KG1 (cell line): ENCODE measurements around the gene CPEB4.

Experiments used
- DNase-seq: peaks from one replicate; lab custom pipeline; 2025; lab: John Stamatoyannopoulos, UW

CPEB4 gene

DNA sequence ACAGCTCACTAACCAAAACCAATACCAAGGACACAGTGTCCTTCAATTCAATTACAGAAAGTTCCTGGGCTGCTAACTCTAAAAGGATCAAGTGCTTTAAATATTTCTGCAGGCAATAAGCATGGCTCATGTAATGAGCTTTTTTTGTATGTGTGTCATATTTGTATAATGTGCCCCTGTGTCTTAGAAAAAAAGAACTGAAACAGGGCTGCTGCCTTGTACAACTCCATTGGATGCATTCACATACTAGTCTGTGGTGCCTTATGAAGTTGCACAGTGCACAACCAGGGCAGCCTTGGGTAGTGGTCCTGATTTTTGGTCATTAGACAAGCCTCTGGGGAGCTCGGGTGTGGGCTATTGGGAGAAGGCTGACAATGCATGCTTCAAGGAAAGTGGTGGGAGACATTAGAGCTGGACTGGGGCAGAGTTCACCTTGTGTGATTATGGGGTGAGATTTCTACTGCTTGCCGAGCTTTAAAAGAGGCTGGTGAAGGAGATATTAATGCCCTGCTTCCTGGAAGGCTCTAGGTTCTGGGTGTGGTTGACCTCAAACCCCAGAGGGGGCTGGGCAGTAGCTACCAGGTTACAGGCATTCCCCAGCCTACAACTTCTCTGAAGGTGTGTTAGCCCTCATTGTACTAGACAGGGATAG, 3.6 kb upstream of the CPEB4 start:
- DNase-seq = no peak

DNA sequence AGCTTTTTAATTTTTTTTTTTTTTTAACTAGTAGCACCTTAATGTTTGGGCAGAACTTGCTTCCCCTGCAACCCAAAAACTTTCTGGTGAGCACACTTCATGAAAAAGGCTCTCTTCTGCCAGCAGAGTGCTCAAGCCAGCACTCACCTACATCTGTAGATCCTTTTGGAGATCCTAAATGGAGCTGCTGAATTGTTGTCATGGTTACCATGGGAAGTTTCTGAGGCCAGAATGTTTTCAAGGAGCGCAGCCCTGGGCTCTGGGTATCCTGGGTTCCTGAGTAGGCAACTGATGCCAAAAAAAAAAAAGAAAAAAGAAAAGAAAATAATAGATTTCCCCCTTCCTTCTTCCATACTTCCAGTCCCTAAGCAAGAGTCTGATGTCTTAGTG, 3.1 kb upstream of the CPEB4 start:
- DNase-seq = no peak

DNA sequence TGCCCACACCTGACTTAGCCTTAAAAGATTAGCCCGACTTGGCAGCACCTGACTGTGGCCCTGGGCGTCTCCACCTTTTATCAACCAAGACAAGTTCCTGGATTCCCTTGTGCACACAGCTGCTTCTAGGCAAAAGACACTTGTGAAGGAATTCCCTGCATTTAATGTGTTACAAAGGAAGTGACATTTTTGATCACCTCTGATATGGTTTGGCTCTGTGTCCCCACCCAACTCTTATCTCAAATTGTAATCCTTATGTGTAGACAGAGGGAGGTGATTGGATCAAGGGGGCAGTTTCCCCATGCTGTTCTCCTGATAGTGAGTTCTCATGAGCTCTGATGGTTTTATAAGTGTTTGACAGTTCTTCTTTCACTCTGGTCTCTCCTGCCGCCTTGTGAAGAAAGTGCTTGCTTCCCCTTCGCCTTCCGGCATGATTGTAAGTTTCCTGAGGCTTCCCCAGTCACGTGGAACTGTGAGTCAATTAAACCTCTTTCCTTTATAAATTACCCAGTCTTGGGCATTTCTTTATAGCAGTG, 2.6 kb upstream of the CPEB4 start:
- DNase-seq = no peak

DNA sequence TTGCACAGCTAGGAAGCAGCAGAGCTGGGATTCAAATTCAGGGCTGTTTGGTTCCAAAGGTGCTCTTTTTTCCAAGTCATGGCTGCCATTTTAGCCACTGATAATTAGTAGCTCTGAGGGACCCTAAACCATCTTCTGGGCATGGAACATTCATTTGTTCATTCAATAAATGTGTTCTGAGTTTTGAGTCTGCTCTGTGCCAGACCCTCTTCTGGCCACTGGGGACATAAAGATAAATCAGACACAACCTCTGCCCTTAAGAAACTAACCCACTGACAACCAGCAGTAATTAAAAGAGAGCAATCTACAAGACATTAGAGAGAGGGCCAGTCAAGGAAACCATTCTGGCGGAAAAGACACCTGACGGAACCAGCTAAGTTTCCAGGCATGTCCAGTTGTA, 2.0 kb upstream of the CPEB4 start:
- DNase-seq = no peak

DNA sequence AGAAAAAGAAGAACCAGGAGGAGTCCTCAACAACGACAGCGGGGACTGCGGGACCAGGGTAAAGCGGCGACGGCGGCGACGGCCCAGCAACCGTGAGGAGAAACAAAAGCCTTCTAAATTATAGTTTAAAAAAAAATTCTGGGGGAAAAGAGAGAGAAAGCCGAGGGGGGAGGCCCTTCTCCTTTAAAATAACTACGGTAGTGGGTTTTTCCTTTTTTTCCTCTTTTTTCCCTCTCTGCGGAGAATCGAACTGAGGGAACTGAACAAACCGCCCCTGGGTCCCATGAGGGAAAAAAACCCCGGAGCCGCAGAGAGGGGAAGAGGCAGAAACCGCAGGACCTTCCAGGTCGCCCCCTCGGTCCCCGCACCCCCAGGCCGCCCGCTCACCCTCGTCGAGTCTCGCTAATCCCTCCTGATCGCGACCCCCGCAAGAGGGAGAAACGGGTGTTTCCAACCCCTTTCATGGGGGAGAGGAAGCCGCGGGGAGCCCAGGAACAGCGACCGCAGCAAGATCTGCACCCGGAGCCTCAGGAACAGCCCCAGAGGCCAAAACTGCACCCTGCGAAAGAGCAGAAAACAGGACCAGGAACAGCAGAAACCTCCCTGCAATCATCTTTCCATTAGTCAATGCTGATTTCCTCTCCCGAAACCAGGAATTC, 453 bp downstream of the CPEB4 start:
- DNase-seq = no peak

DNA sequence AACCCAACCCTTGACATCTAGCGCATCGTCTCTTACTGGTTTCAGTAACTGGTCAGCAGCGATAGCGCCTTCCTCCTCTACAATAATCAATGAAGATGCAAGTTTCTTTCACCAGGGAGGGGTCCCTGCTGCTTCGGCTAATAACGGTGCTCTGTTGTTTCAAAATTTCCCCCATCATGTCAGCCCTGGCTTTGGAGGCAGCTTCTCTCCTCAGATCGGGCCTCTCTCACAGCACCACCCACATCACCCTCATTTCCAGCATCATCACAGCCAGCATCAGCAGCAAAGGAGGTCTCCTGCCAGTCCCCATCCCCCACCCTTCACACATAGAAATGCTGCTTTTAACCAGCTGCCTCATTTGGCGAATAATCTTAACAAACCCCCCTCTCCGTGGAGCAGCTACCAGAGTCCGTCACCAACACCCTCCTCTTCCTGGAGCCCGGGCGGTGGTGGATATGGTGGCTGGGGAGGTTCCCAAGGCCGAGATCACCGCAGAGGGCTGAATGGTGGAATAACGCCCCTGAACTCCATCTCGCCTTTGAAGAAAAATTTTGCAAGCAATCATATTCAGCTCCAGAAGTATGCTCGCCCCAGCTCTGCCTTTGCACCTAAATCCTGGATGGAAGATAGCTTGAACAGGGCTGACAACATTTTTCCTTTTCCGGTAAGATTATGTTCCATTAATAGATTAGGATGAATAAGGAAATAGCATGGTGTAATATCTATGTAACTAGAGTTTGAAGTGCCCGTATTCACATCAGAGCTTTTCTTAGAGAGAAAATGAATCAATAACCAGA, 2.2 kb downstream of the CPEB4 start:
- DNase-seq = no peak

DNA sequence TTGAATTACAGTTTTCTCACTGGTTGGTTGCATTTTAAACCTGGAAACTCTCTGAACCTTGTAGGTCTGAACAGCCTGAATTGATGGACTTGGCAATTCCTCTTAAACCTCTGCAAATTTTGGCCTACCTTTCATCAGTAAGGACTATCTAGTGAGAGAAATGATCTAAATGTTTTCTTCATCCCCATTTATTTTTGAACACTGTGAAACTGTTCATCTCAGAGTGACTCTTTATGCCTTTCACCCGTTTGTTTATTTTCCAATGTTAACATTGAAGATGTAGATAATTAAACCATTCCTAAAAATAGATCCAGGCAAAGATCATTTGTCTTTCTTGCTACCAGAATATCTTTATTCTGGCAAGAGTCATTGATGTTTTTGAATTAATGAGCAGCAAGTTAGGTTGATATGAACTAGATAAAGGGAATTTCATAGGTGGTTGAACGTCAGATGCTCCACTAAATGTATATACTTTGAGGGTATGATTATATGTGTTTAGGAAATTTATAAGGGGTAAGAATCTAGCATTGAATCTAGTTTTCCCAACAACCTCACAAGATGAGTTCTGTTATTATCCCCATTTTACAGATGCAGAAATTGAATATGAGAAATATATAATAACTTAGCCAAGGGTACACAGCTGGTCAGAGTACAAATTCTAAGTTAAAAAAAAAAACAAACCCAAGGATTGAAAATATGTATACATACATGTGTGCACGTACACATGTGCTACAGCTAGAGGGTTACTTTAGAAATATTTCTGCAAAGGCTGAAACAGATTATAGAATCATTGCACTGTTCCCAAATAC, 3.4 kb downstream of the CPEB4 start:
- no peak for DNase-seq

DNA sequence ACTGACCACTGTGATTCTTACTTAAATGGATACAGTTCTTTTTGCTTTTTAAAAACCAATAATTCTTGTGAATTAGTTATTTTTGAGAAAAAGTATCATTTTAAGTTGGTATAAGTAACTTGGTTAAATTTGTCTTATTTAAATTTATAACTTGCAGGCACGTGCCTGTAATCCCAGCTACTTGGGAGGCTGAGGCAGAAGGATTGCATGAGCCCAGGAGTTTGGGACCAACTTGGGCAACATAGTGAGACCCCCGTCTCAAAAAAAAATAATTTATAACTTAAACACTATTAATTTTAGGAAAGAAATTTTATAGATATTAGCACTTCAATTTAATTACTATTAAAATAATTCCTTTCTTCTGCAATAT, 5.0 kb downstream of the CPEB4 start:
- no peak for DNase-seq

DNA sequence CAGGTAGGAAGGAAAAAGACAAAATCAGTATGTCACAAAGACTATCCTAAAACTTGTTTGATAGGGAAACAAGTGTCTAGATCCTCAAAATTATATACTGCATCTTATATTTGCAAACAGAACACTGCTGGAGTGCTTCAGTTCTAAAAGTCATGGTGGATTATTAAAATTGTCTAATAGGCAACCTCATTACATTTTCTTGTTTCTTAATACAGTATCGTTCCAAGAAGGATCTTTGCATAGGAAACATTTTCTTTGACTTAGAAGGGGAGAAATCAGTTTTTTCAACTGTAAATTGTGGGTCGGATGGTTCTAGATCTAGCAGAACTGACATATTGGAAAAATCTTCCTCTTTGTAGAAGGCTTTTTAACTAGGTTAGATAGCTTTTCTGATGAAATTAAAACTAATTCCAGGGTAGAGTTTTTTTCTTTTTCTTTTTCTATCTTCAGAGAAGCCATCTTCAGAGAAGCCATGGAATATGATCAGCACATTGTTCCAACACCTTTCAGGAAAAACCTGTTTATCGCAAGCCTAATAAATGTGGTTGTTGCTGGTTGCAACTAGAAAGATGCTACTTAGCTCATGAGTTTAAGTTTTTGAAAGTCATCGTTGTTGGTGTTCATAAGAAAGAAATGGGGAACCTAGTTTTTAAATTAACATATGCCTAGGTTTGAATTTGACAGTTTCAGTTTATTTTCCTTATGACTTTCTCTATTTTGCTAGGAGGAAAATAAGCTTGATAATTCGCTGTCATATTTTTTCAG, 7.4 kb downstream of the CPEB4 start:
- DNase-seq = no peak

DNA sequence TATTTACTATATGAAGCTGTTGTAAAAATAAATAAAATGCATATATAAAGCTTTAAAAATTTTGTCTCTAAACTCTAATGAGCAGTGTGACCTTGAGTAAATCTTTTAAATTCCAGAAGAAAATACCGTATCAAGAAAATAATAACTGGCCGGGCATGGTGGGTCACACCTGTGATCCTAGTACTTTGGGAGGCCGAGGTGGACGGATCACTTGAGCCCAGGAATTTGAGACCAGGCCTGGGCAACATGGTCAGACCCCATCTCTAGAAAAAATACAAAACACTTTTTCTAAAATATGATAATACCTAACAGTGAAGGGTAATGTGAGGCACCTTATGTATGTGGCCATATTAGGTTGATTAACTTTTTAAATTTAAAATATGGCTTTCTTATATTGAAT, 8.5 kb downstream of the CPEB4 start:
- no peak for DNase-seq

DNA sequence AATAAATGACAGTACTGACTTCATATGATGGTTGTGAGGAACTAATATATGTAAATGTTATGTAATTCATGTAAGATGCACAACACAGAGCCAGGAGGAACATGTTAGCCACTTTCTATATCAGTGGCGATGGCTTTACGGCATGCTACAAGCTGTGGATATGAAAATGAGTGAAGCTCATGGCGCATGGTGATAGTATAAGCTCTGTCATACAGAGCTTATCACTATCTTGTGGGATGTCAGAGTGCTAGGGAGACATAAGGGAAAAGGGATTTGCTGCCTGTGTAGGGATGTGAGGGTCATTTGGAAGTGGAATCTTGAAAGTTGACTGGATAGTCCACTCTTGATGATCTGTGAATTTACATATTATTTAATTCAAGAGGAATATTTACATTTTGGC, 13.6 kb downstream of the CPEB4 start:
- DNase-seq = no peak

DNA sequence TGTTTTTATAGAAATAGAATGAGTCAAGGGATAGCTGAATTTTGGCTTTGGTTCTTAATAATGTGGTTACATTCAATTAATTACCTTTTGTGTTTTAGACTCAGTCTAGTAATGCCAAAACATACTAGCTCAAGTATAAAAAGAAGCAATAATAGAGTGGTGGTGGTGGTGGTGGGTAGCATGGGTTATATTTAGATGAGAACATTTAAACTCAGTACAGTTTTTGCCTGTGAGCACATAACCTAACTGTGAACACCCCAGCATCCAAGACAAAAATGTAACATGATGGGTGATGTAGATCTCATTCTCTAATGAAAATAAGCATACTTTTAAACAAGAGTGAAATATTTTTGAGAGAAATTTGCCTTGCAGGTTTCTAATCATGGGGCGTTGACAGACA, 14.2 kb downstream of the CPEB4 start:
- no peak for DNase-seq

DNA sequence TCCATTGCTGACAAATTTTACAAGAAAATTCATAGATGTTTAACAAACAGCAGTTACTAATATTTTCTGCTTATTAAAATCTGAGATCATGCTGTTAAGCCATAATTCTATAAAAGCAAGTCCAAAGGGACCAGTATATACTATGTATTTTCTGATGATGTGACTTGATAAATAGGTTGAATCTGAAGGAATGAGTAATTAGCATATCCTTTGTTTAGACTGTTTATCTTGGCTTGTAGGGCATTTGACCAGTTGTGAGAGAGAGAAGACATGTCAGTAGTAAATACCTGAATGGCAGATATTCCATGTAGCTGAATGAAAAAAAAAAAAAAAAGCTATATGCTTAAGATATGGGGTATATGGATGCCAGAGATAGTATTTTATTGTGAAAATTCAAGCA, 14.6 kb downstream of the CPEB4 start:
- DNase-seq = no peak

DNA sequence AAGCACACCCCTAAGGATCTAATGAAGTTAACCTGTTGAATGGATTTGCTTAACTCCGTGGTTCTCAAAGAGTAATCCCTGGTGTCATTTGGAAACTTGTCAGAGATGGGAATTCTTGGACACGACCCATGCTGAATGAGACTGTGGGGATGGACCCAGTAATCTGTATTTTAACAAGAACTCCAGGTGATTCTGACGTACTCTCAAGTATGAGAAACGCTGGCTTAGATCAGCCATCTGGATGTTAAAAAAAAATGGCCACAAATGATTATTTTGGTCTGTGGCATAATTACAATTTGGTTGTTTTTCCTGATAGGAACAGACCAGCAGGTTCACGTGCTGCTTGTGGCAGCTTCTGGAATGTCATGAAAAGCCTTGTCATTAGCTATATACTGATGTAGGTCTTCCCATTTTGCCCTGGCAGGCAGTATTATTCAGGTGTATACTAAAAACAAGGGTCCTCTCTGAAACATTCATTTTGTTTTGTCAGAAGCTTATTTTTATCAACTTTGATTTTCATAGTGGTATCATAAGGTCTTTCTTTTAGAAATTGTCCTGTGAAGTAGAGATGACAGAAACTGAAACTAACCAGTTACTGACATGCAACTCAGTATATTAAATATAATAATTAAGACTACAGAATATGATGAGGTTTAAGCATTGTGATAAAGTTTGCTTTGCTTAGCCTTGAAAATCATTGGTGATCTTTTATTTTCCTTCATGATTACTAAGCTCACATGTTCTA, 15.4 kb downstream of the CPEB4 start:
- no peak for DNase-seq

DNA sequence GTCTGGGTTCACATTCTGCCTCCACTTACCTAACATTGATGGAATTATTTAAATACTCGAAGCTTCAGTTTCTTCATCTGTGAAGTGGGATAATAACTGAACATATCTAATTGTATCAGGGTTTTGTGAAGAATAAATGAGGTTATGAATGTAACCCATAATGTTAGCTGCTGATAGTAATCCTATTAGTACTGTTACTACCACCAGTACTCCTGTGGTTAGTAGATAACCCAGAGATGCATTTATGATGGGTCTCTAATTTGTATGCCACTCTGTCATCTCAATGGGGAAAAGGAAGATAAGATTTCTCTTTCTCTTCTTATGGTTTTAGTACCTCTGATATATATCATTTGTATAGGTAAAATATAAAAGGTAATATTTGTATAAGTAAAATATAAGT, 16.0 kb downstream of the CPEB4 start:
- DNase-seq = no peak

DNA sequence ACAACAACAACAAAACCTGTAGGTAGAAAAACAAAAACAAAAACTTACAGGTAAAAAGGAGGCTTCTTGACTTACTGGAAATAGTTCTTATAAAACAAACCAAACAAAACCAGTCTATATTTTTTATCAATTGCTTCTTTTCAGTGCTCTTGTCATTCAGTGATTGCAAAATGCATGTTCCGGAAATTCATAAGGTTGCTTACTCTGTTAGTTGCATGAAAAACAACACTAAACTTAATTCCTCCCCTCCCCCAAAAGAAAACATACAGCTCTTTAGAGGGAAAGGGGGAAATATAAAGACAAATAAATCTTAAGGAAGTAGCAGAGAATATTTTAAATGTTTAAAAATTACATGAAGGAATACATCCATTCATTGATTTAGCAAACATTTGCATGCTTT, 19.1 kb downstream of the CPEB4 start:
- no peak for DNase-seq

DNA sequence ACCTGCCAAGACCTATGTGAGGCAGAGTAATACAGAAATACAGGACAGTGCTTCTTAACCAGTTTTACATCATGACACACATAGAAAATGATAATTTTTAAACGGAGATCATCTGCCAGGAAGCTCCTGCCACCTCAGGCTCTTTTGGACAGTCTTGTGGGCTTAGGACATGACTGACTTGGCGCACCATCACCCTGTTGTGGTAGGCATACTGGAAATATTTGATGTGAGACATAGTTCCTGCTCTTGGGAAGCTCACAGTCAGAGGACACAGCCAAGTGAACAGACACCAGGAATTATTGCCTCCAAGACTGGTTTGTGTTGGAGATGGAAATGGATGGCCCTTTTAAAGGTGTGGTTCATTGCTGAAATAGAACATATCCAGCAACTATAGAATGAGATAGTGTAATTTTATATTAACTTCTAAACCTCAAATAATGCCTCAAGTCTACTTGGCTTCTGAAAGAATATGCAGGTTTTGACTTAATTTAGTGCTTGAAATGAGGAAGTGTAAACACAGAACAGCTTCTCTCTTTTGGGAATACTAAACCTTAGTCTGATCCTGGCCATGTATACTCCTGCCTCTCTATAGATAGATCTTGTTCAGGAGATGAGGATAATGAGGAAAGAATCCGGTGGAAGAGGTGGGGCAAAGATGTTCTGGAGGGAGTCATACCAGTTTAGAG, 19.7 kb downstream of the CPEB4 start:
- DNase-seq = no peak

DNA sequence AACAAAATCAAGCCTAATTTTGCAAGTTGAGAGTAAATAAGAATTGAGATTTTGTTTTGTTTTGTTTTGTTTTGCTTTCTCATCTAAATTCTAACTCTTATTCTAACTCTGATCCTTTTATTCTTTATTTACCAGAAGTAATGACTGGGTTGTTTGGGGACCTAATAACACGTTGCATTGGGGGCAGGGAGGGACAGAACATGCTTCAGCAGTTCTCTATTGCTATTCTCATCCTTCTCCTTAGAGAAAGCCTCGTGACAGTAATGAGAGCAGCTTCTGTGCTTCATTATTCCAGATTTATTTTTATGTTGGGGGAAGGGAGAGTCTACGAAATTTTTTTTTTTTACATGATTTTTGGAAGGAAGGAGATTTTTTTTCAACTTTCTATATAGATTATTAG, 21.1 kb downstream of the CPEB4 start:
- no peak for DNase-seq

DNA sequence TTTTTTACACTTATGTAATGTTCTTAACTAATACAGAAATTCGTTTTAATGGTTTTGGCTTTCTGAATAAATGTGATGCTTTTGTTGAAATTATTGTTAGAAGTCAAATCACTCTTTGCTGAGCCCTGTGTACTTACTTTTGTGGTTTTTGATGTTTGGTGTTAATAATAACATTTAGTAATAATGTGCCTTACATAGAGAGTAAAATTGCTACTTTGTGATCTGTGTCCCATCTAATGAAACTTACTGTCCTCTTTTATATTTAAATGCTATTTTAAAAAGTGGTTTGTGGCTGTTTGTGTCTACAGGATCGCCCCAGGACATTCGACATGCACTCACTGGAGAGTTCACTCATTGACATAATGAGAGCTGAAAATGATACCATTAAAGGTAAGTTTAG, 22.1 kb downstream of the CPEB4 start:
- DNase-seq = no peak

DNA sequence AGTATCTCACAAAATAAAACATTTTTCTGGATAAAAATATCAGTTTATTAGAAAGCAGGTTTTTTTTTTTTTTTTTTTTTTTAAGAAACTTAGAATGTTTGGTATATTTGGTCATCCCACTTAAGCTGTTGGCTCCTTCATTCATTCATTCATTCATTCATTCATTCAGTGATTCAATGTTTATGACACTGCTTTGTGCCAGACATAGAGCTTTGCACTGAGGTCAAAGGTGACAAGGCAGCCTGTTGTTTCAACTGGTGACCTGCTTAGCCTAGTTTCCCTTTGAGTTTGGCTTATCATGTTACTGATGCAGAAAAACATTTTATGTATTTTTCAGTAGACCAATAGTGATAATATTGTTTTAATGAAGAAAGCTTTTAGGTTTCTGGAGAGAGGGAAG, 23.5 kb downstream of the CPEB4 start:
- no peak for DNase-seq
